Heart left ventricle (tissue), 13 donors: Measurements from ENCODE around the gene IRAK2.

Experiments
- CTCF ChIP-seq, 12 donors: fragments of 200-600 bp; sonication (generic) in 4 of 12; IDR thresholded peaks; one replicate each; pipeline versions ENCODE4 v1.5.0 to v1.8.0; 2018 to 2022; ENCODE audit warnings: antibody characterized with exemption in 12 of 12, mild to moderate bottlenecking in 5 of 12
- POLR2A ChIP-seq, 2 donors: fragments of 450-650 bp; IDR thresholded peaks; one replicate each; pipeline ENCODE4 v1.6.1; 2017; ENCODE audit warnings: antibody characterized with exemption in 2 of 2, mild to moderate bottlenecking in 2 of 2, moderate library complexity in 2 of 2
- donor health status: ischemic (EF 13 %, LVEDD 7.1; RV severe dilation, severe dysfunction).
- donor health status: DM: no; HTN: yes; CAD: no.
- donor health status: DM: no; HTN: no; CAD: no.
- donor health status: ischemic (EF 25% LVEDD 6.9; RV normal size, moderate dysfunction).
- donor health status: ischemic (EF 25% LVEDD 5.7; RV mildly dilated, moderate dysfunction).
- donor health status: ischemic (EF 35%, LVEDD 5.7; RV mildly dilated, moderate dysfunction).
- donor health status: nonischemic (EF 11% LVEDD 7.7; RV severe dilation, severe dysfunction).
- donor health status: DM: yes; HTN: yes; CAD: no.
- donor health status: PGD.
- donor health status: ischemic (EF 29% LVEDD 5.4; RV normal size, mild dysfunction).
- donor health status: nonischemic (EF 23%, LVEDD 6.1; RV moderate dilation, normal function).

GRCh38 chr3:10233988-10234387 is 69.3 kb downstream of the IRAK2 start:
- no peak for TF ChIP-seq CTCF (IDR thresholded peaks at IDR 0.05)
- TF ChIP-seq POLR2A (IDR thresholded peaks at IDR 0.05), result no peak
